SK-N-MC (cell line): ENCODE results near the gene CHD8.
"Not testable (repeated sequence)": the region's sequence is repeated elsewhere in the genome, so short reads cannot be mapped to it uniquely, and the experiment has no call there.

ENCODE experiments used
- DNase-seq: peaks from one replicate; pipeline ENCODE4 v3.0.0-alpha.2; 2011; ENCODE audit warnings: low read depth, low spot score
- H3K27ac ChIP-seq: fragments of 200-600 bp; sonication (generic); 2 replicates; pipeline ENCODE4 v1.5.1; 2016; ENCODE audit warnings: mixed run types
- H3K36me3 ChIP-seq: fragments of 200-600 bp; sonication (generic); 2 replicates; pipeline ENCODE4 v1.6.1; 2017; ENCODE audit warnings: antibody characterized with exemption, low read length, mixed read lengths; ENCODE audit not compliant: insufficient read depth
- H3K4me3 ChIP-seq: fragments of 200-600 bp; sonication (generic); 2 replicates; pipeline ENCODE4 v1.5.1; 2016
- H3K9ac ChIP-seq: fragments of 200-600 bp; sonication (generic); 2 replicates; pipeline ENCODE4 v1.8.0; 2017; ENCODE audit warnings: mixed run types, mixed read lengths; ENCODE audit not compliant: insufficient read length
- H3K9me3 ChIP-seq: fragments of 200-600 bp; sonication (generic); 2 replicates; pipeline ENCODE4 v1.6.1; 2017; ENCODE audit warnings: low read depth, mild to moderate bottlenecking, antibody characterized with exemption, low read length, moderate library complexity, mixed read lengths
- EZH2 ChIP-seq: fragments of 200-600 bp; sonication (generic); IDR thresholded peaks from one replicate; pipeline ENCODE4 v1.6.1; 2017; ENCODE audit warnings: antibody characterized with exemption
- FOXP2 ChIP-seq: optimal IDR thresholded peaks from 2 replicates; pipeline ENCODE3; 2011; ENCODE audit warnings: mild to moderate bottlenecking, moderate library complexity; ENCODE audit not compliant: insufficient read depth; ENCODE audit errors: extremely low read length, control extremely low read depth
- POLR2AphosphoS5 ChIP-seq: IDR thresholded peaks from 2 replicates; pipeline ENCODE4 v1.6.1; 2012; ENCODE audit warnings: mild to moderate bottlenecking, low read depth, low read length, borderline replicate concordance

Gene CHD8

DNA sequence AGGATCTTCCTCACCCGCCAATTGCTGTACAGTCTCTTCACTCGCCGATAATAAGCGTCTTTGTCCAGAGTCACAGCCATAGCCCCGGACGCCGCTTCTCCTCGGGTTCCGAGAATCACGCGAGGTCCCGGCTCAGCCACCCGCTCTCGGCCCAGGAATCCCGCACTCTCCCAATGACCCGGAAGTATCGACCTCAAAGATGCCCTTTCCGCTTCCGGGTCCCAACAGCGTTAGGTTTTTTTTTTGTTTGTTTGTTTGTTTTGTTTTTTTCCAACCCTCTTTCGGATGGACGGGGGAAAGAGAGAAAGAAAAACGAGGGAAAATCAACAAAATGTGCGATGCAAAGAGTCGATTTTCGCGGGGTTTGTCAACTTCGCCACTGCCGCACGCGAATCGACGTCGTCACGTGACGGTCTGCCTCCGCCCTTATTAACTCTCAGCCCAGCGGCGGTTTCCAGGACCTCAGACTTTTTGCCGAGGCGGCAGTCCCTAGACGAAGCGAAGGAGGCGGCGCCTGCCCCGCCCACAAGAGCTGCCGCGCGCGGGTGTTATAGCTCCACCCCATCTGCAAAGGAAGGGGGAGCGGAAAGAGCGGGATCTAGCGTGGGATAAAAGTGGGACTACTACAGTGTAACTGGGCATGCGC, 72.0 kb downstream of the CHD8 start, which contains the start of gene SUPT16H:
TSS of gene SUPT16H (minus strand) at position 172 of the 646 bp plus-strand sequence. CDS start at position 80, 92 bp downstream.
- Histone ChIP-seq H3K9me3 (no peaks in the 10 kb centered on the region), H3K4me3 (peak within 1 kb of the TSS; percentile 89), H3K36me3 (peaks cover 58% of the 10 kb centered on the region), H3K27ac (peak within 1 kb of the TSS; percentile 98), H3K9ac (peak within 1 kb of the TSS; percentile 99)
- no peak for TF ChIP-seq FOXP2
- TF ChIP-seq EZH2, result no peak
- TF ChIP-seq POLR2AphosphoS5, result peak; percentile 85
- DNase-seq, result peak; percentile 83

DNA sequence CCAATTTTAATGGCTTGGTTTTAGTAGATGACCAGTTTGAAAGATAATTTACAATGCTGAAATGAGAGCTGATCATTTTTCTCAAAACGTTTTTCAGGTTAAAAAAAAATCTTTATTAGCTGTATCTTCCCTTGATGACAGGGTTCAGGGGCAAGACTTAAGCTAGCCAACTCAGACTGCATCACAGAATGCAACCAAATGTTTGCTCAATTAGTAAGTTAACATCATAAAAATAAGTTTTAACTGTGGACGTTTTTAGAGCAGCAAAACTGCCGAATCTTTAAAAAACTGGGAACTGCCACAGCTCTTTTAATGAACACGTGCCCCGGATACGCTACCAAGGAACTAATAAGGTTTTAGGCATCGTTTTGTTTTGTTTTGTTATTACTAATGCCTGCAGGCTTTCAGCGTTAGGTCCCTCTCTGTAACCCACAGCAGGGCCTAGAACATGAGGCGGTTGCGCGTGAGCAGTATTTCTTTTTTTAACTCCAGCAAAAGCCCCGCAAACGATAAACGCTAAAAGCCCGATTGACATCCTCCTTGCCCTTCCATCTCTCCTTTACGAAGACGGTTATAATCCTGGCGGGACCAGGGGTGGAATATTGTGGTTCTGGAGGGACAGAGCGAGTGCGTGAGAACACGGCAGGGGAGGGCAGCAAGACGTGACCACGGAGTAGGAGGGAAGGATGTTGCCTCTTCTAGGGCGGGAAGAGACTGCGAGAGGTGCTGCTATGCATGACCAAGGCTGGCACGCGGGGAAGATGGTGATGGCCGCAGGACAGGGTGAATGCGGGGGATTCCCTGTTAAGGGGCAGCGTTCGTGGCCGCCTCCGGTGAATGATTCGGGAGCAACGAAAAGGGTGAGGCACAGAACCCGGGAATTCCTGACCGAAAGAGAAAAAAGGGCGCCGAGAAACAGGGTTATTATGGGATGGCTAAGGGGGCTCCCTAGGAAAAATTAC, 72.8 kb downstream of the CHD8 start:
- Histone ChIP-seq H3K9me3 (no peaks in the 10 kb centered on the region), H3K27ac (peak overlapping the region; percentile 98), H3K4me3 (peak overlapping the region; percentile 89), H3K9ac (peak overlapping the region; percentile 99), H3K36me3 (peaks cover 58% of the 10 kb centered on the region)
- DNase-seq, result no peak
- TF ChIP-seq FOXP2, result no peak
- TF ChIP-seq POLR2AphosphoS5, result no peak
- no peak for TF ChIP-seq EZH2

DNA sequence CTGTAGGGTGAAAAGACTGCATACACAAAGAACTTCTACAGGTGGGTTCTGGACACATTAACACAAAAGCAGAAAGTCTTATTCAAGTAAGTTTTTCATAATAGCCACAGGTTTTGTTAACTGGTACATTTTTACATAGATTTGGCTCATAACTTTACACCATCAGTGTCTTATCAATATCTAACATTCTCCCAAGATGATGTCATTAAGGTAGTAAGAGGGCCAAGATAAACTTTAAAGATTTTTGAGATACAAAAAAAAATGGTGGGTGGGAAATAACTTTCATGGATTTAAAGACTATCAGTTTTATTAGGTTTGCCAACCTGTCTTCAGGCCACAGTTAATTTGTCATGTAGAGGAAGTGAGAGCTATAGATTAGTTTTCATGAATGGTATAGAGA, 73.8 kb downstream of the CHD8 start:
- Histone ChIP-seq H3K36me3 (peaks cover 58% of the 10 kb centered on the region), H3K9me3 (no peaks in the 10 kb centered on the region), H3K27ac (0 out of 2 replicates have a peak overlapping the region, but pooled peaks have one; percentile 26), H3K4me3 (peak overlapping the region; percentile 89), H3K9ac (peak overlapping the region; percentile 99)
- DNase-seq, result no peak
- TF ChIP-seq FOXP2 (no peak), POLR2AphosphoS5 (no peak)

DNA sequence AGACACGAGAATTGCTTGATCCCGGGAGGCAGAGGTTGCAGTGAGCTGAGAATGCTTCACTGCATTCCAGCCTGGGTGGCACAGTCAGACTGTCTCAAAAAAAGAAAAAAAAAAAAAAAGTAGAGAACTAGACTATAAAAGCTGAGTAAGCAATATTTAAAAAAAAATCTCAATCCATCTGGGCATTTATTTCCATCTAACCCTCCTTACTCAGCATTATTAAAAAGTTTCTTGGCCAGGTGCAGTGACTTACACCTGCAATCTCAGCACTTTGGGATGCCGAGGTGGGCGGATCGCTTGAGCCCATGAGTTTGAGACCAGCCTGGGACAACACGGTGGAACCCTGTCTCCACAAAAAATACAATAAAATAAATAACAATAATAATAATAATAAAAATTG, 76.6 kb downstream of the CHD8 start:
- Histone ChIP-seq H3K4me3 (no peak overlapping the region), H3K27ac (no peak overlapping the region), H3K9ac (no peak overlapping the region), H3K9me3 (no peaks in the 10 kb centered on the region), H3K36me3 (peaks cover 64% of the 10 kb centered on the region)
- DNase-seq, result no peak
- no peak for TF ChIP-seq EZH2
- no peak for TF ChIP-seq FOXP2
- no peak for TF ChIP-seq POLR2AphosphoS5

DNA sequence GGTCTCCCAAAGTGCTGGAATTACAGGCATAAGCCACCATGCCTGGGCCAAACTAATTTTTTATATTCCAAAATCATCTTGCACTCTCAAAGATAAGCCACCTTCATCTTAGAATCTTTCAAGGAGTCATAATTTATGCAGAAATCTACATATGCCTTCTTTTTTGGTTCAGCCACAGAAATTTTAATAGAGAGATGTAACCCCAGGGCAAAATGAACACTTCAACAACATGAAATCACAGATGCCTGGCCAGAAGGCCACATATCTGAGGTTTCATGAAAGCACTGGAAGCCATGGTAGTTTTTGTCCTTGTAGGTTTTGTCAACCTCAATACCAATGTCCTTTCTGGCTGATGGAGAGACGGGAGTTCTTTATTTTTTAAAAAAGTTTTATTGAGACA, 81.9 kb downstream of the CHD8 start:
- no peaks in the 10 kb centered on the region for H3K9me3 ChIP-seq
- DNase-seq, result no peak
- no peak overlapping the region for H3K9ac ChIP-seq
- TF ChIP-seq POLR2AphosphoS5, result 0 out of 2 replicates have a peak, but pooled peaks have one; percentile 2
- no peak for TF ChIP-seq FOXP2
- H3K36me3 ChIP-seq, result peaks cover 92% of the 10 kb centered on the region
- peak overlapping the region; percentile 58 for H3K27ac ChIP-seq
- no peak overlapping the region for H3K4me3 ChIP-seq

DNA sequence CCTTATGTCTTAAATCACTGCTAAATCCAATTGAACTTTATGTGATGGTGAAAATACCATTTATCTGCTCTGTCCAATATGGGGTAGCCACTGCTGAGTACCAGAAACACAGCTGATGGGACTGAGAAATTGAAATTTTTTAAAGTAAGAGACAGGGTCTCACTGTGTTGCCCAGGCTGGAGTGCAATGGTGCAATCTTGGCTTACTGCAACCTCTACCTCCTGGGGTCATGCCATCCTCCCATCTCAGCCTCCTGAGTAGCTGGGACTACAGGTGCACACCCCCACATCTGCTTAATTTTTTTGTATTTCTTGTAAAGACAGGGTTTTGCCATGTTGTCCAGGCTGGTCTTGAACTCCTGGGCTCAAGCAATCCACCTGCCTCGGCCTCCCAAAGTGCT, 83.1 kb downstream of the CHD8 start:
- H3K9ac ChIP-seq, H3K4me3 ChIP-seq, H3K27ac ChIP-seq, H3K9me3 ChIP-seq, DNase-seq: not testable (repeated sequence)
- H3K36me3 ChIP-seq, result peaks cover 93% of the 10 kb centered on the region
- TF ChIP-seq POLR2AphosphoS5, result peak; percentile 11; the same call in 1 of the 2 replicates

DNA sequence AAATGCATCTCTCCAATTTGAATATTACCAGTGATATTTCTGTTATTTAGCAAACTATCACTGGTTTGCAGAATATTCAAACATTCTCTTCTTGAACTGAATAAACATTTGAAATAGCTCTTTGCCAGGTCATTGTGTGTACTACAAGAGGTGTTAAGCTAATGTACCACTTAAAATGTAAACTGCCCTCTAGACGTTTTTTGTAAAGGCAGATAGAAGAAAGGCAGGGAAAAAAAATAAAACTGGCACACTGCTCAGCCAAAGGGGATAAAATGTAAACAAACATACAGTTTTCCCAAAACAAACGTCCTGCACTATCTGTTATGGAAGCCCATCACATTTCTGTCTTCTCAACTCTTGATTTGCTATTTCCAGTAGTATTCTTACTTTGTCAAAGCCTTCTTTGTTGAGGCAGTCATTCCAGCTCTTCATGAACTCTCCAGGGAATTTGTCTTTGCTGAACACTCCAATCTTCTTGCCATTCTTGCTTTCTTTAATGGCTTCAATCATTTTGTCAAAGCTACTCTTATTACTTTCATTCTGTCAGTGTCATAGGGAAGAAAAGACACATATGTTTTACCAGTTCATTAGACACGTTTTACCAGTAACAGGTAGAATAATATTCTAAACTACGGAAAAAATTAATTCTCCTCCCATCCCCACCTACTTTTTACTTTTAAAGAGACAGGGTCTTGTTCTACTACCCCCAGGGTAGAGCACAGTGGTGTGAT, 85.8 kb downstream of the CHD8 start:
- Histone ChIP-seq H3K27ac (no peak overlapping the region), H3K36me3 (peaks cover 96% of the 10 kb centered on the region), H3K9ac (no peak overlapping the region), H3K4me3 (no peak overlapping the region), H3K9me3 (no peaks in the 10 kb centered on the region)
- DNase-seq, result no peak
- TF ChIP-seq EZH2 (no peak), FOXP2 (no peak), POLR2AphosphoS5 (no peak)
